ENCODE measurements around the gene USH1G. TPM values are rescaled to one million over a fixed set of nuclear protein-coding genes. Genes with fewer than 3 reads are reported as not detected.

USH1G gene
- total RNA-seq, 1 donor from 2014 or later, result 3.9 TPM

DNA sequence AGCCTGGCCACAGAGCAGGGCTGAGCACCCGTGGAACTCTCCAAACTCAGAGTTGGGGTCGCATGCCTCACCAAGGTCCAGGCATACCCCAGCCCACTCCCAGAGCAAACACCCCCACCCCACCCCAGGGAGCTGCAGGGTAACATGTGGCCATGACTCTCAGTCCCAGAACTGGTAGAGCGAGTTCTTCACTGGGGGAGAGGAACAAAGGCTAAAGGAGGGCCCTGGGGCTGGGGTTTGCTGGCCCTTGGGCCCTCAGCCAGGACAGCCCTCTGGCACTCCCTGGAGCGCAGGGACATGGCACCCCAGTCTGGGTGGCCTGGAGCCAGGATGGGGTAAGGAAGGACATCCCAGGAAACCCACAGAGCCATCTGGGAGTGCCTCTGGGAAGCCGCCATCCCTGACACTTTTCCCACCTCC is 45.3 kb upstream of the USH1G start:
- Mint-ChIP-seq H3K36me3 (no peaks in the 10 kb centered on the region), H3K9me3 (no peaks in the 10 kb centered on the region), H3K4me3 (no peak overlapping the region), H3K27me3 (ENCODE audit: low read depth) (peaks cover 24% of the 10 kb centered on the region), H3K27ac (peak overlapping the region; percentile 64), H3K4me1 (peaks cover 25% of the 10 kb centered on the region)
- TF ChIP-seq, protein P1, sequence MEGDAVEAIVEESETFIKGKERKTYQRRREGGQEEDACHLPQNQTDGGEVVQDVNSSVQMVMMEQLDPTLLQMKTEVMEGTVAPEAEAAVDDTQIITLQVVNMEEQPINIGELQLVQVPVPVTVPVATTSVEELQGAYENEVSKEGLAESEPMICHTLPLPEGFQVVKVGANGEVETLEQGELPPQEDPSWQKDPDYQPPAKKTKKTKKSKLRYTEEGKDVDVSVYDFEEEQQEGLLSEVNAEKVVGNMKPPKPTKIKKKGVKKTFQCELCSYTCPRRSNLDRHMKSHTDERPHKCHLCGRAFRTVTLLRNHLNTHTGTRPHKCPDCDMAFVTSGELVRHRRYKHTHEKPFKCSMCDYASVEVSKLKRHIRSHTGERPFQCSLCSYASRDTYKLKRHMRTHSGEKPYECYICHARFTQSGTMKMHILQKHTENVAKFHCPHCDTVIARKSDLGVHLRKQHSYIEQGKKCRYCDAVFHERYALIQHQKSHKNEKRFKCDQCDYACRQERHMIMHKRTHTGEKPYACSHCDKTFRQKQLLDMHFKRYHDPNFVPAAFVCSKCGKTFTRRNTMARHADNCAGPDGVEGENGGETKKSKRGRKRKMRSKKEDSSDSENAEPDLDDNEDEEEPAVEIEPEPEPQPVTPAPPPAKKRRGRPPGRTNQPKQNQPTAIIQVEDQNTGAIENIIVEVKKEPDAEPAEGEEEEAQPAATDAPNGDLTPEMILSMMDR (IDR thresholded peaks at IDR 0.05; ENCODE audit: unreplicated experiment), result no peak
- DNase-seq (ENCODE audit: low spot score in 2 of 2, unreplicated experiment in 2 of 2), result no peak

DNA sequence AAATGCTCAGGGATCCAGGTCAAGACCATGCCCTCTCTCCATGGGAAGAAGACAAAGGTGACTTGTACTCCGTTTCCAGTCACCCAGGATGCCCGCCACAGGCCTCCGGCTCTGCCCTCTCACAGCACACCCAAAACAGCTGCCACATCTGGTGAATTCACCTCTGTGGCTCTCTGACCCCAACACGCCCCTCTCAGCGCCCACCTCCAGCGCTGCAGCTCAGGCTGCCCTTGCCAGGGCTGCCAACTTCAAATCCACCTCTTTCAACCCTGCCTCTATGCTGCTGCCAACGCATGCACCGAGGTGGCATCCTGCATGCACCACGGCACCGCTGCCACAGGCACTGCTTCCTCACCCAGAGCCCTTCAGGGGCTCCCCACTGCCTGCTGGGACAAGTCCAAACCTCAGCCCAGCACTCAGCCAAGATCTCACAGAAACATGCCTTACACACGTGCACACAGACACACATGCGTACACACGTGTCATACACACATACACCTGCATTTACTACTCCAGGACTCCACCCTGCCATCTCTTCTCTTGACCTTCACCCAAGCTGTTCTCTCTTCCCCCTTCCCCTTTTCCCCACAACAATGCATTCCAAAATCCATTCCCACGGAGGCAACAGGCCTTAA is 42.0 kb upstream of the USH1G start:
- Mint-ChIP-seq H3K4me1 (peaks cover 10% of the 10 kb centered on the region), H3K27ac (no peak overlapping the region), H3K27me3 (ENCODE audit: low read depth) (peaks cover under 1% of the 10 kb centered on the region), H3K9me3 (no peaks in the 10 kb centered on the region), H3K4me3 (no peak overlapping the region), H3K36me3 (no peaks in the 10 kb centered on the region)
- DNase-seq (ENCODE audit: low spot score in 2 of 2, unreplicated experiment in 2 of 2), result no peak
- TF ChIP-seq, protein P1 (IDR thresholded peaks at IDR 0.05; ENCODE audit: unreplicated experiment), result no peak

DNA sequence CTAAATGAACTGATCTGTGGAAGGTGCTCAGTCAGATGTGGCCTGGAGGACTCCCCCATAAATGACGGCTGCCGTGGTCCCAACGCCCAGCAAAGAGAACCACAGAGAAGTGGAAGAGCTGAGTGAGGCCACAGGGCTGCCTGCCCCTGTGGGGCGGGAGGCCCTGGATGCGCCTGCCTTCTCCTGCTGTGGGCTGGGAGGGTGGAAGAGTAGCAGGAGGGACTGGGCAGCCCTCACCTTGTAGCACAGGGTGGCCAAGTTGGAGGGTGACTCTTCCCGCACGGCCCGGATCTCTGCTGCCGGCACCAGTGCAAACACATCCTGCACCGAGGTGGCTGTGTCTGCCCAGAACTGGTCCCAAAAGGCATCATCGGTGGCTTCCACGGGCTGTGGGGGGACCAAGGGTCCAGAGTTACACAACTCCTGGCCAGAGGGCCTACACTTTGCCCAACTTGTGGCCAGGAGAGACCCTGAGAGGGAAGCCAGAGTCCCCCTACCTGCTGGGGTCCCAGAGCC is 41.2 kb upstream of the USH1G start:
- DNase-seq (ENCODE audit: low spot score in 2 of 2, unreplicated experiment in 2 of 2), result no peak

DNA sequence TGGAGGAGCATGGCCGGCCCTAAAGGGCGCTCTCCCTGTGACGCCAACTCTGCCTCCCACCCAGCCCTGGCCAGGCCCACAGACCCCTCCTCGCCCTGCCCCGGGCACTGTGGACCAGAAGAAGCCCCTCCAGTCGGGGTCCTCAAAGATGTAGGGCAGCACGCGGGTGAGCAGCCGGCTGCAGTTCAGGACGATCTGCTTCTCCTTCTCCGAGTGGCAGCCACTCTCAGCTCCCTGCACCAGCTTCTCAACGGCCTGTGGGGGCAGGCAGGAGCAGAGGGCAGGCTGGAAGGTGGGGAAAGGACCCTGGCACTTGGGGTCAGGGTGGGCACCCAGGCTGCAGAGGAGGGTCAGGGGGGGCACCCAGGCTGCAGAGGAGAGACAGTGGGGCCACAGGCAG is 40.6 kb upstream of the USH1G start:
- no peaks in the 10 kb centered on the region for H3K9me3 Mint-ChIP-seq
- peaks cover 6% of the 10 kb centered on the region for H3K4me1 Mint-ChIP-seq
- TF ChIP-seq, protein P1 (IDR thresholded peaks at IDR 0.05; ENCODE audit: unreplicated experiment), result no peak
- H3K36me3 Mint-ChIP-seq, result no peaks in the 10 kb centered on the region
- no peak for DNase-seq (ENCODE audit: low spot score in 2 of 2, unreplicated experiment in 2 of 2)
- no peaks in the 10 kb centered on the region for H3K27me3 Mint-ChIP-seq (ENCODE audit: low read depth)
- no peak overlapping the region for H3K27ac Mint-ChIP-seq
- no peak overlapping the region for H3K4me3 Mint-ChIP-seq

More for the DNA sequence above, 41.2 kb upstream of the USH1G start:
- no peak overlapping the region for H3K4me3 Mint-ChIP-seq
- no peaks in the 10 kb centered on the region for H3K9me3 Mint-ChIP-seq
- H3K4me1 Mint-ChIP-seq, result peaks cover 10% of the 10 kb centered on the region
- H3K27ac Mint-ChIP-seq, result no peak overlapping the region
- no peaks in the 10 kb centered on the region for H3K27me3 Mint-ChIP-seq (ENCODE audit: low read depth)
- H3K36me3 Mint-ChIP-seq, result no peaks in the 10 kb centered on the region
- TF ChIP-seq, protein P1 (IDR thresholded peaks at IDR 0.05; ENCODE audit: unreplicated experiment), result no peak

DNA sequence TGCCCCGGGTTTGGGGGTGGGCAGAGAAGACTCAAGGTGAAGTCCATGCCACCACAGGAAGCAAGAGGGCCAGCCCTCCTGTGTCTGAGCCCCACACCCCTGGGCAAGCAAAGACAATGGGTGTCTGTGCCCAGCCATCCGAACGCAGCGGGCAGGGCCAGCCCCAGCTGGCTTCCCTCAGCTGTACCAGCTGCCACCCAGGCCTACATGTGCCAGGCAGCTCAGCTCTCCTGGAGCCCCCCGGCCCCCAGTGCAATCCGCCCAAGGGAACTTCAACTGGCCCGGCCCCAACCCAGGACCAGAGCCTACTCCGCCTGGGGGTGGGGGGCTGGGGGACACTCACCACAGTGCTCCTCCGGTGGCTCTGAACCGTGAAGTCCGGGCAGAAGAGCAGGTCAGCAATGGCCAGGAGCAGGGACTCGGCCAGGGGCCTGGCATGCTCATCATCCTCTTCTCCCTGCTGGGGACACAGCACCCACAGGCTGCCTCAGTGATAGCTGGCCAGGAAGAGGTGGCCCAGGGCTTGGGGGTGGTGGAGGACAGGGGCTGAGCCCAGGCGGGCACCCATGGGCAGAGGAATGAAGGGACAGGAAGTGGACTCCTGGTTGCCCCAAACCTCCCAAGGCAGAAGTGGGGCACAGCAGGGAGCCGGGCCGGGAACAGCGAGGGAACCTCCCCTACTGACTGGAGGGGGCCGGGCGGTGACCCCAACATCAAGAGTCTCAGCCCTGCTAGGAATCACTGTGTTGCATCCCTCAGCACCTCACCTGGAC is 39.8 kb upstream of the USH1G start:
- no peak overlapping the region for H3K27ac Mint-ChIP-seq
- H3K9me3 Mint-ChIP-seq, result no peaks in the 10 kb centered on the region
- no peaks in the 10 kb centered on the region for H3K36me3 Mint-ChIP-seq
- no peaks in the 10 kb centered on the region for H3K4me1 Mint-ChIP-seq
- H3K27me3 Mint-ChIP-seq (ENCODE audit: low read depth), result peaks cover 4% of the 10 kb centered on the region
- TF ChIP-seq, protein P1 (IDR thresholded peaks at IDR 0.05; ENCODE audit: unreplicated experiment), result no peak
- H3K4me3 Mint-ChIP-seq, result no peak overlapping the region
- no peak for DNase-seq (ENCODE audit: low spot score in 2 of 2, unreplicated experiment in 2 of 2)

Measured in mesothelial cell of epicardium (in vitro differentiated cells).